ENCODE data around the gene DAND5.
"Not testable (repeated sequence)": the region's sequence is repeated elsewhere in the genome, so short reads cannot be mapped to it uniquely, and the experiment has no call there.

Gene DAND5

DNA sequence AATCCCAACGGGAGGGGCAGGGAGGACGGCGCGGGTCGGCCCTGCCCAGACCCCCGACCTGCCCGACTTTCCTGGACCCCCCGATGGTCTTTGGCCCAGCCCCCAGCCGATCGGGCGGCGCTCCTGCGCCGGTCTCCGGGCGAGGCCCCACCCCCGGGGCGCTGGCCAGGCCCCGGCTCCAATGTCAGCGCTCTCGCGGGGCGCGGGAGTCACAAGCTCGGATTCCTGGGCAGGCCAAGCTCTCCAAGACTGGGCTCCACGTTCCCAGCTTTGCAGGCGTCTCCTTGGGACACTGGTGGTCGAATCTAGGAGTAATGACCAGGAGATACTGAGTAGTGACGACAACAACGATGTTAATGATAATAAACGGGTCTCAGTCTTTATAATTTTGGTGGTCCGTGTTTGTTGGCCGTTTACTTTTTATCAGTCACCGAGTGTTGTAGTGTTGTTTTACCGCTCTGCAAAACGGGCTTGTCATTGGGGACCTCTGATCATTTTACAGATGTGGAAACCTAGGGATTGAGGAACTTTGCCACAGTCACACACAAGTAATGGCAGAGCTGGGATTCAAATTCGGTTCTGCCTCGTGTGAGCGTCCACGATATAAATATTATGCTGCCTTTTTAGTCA lies 23.2 kb upstream of the DAND5 start:
- TF ChIP-seq, protein P1, sequence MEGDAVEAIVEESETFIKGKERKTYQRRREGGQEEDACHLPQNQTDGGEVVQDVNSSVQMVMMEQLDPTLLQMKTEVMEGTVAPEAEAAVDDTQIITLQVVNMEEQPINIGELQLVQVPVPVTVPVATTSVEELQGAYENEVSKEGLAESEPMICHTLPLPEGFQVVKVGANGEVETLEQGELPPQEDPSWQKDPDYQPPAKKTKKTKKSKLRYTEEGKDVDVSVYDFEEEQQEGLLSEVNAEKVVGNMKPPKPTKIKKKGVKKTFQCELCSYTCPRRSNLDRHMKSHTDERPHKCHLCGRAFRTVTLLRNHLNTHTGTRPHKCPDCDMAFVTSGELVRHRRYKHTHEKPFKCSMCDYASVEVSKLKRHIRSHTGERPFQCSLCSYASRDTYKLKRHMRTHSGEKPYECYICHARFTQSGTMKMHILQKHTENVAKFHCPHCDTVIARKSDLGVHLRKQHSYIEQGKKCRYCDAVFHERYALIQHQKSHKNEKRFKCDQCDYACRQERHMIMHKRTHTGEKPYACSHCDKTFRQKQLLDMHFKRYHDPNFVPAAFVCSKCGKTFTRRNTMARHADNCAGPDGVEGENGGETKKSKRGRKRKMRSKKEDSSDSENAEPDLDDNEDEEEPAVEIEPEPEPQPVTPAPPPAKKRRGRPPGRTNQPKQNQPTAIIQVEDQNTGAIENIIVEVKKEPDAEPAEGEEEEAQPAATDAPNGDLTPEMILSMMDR (IDR thresholded peaks at IDR 0.05; ENCODE audit: insufficient read depth, low read depth, low read length, missing control alignments): no peak
- DNase-seq (ENCODE audit: low read depth): peak; percentile 82
- H3K4me3 ChIP-seq (ENCODE audit: low read depth, low read length): peak overlapping the region; percentile 86

DNA sequence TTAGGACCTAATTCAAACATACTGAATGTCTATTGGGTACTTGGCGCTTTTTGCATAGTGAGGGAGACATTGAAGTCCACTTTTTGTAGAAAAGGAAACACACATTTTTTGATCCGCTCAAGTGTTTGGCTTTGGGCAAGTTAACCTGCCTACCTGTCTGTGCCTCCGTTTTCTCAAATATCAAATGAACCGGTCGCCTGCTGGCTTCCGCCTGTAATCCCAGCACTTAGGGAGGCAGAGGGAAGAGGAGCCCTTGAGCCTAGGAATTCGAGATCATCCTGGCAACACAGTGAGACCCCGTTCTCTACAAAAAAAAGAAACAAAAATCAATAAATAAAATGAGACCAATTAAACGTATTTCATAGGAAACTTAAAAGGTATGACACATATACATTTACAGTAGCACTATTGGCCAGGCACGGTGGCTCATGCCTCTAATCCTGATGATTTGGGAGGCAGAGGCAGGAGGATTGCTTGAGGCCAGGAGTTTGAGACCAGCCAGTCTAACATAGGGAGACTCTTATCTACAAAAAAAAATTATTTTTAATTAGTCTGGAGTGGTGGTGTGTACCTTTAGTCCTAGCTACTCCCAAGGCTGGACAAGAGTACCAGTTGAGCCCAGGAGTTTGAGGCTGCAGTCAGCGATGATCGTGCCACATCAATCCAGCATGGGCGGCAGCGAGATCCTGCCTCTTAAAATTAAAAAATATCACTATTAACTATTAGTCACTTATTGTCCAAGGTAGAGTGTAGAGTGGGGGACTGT lies 22.5 kb upstream of the DAND5 start:
- TF ChIP-seq, protein P1 (IDR thresholded peaks at IDR 0.05; ENCODE audit: insufficient read depth, low read depth, low read length, missing control alignments): no peak
- no peak for DNase-seq (ENCODE audit: low read depth)
- H3K4me3 ChIP-seq (ENCODE audit: low read depth, low read length): peak overlapping the region; percentile 86

DNA sequence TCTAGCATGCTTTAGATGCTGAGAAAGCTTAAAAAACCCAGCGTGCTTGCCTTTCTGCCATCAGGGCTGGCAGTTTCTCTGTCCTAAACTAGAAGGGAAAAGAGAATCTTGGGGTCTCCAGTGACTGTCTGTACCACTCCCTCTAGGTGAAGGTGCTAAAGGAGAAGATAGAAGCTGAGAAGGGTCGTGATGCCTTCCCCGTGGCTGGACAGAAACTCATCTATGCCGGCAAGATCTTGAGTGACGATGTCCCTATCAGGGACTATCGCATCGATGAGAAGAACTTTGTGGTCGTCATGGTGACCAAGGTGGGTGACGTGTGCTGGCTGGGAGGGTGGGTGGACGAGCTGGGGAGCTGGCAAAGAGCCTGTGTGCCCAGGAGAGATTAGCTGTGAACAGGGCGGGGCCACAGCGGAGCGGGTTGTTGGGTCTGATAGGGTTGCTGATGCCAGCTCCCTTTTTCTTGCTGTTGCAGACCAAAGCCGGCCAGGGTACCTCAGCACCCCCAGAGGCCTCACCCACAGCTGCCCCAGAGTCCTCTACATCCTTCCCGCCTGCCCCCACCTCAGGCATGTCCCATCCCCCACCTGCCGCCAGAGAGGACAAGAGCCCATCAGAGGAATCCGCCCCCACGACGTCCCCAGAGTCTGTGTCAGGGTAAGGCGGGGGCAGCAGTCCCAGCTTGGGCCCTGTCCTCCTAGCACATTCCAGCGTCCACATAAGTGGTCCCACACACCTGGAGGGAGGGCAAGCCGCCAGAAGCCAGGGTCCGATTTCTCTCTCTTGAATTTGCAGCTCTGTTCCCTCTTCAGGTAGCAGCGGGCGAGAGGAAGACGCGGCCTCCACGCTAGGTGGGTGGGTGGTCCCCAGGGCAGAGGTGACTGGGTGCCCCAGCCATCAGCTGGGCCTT lies 21.4 kb upstream of the DAND5 start:
- H3K4me3 ChIP-seq (ENCODE audit: low read depth, low read length): no peak overlapping the region
- TF ChIP-seq, protein P1 (IDR thresholded peaks at IDR 0.05; ENCODE audit: insufficient read depth, low read depth, low read length, missing control alignments): no peak
- no peak for DNase-seq (ENCODE audit: low read depth)

DNA sequence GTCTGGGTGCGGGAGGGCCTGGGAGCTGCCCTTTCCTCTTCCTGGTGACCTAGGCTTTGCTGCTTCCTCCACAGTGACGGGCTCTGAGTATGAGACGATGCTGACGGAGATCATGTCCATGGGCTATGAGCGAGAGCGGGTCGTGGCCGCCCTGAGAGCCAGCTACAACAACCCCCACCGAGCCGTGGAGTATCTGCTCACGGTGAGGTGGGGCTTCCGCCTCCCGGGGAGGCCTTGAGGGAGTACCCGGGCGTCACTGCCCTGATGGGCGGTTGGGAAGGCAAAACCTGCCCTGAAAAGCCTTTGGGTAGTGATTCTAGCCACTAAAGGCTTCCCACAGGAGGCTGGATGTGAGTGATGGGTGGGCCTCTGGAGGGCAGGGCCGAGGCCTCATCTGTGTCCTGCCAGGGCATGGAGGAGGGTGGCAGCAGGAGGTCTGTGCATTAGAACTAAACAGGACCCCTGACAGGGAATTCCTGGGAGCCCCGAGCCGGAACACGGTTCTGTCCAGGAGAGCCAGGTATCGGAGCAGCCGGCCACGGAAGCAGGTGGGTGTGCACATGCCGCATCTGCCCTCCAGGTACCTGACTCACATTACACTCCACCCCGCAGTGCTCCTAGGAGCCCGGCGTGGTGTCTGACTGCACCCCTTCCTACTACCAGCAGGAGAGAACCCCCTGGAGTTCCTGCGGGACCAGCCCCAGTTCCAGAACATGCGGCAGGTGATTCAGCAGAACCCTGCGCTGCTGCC lies 20.6 kb upstream of the DAND5 start:
- TF ChIP-seq, protein P1 (IDR thresholded peaks at IDR 0.05; ENCODE audit: insufficient read depth, low read depth, low read length, missing control alignments): no peak

DNA sequence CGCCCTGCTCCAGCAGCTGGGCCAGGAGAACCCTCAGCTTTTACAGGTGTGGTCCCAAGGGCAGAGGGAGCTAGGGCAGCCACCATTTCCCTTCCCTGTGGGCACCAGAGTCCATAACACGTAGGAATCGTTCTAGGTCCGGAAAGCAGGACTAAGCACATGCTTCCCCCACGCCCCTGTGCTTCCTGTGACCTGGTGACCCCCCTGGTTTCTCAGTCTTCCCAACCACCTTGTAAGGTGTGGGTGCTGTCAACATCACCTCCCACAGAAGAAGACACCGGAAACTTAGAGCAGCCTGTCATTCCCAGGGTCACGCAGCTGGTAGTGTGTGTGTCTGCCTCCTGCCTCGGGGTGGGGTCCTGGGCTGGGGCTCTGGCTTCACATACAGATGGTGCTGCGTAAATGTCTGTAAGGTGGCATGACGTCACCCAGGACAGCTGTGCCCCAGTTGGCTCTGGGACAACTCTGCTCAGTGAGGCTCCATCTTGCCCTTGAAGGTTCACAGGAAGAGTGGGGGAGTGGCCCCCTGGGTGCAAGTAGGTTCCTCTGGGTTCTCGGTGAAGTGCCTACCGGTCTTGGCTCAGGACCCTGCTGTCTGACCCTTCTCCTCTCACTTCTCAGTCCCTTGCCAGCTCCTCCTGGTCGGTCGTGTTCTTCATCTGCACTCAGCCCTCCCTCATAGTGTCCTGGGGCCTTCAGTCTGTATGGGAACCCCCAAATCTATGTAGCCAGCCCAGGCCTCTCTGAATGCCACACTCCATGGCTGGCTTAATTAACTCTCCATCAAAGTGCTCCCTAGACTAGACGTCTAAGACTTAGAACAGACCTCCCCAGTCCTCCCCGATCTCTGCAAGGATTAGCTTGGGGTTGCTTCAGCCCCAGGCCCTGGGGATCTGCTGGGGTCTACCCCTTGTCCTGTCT lies 19.8 kb upstream of the DAND5 start:
- H3K4me3 ChIP-seq (ENCODE audit: low read depth, low read length): no peak overlapping the region
- TF ChIP-seq, protein P1 (IDR thresholded peaks at IDR 0.05; ENCODE audit: insufficient read depth, low read depth, low read length, missing control alignments): no peak
- DNase-seq (ENCODE audit: low read depth): no peak

More for the DNA sequence above, 20.6 kb upstream of the DAND5 start:
- no peak overlapping the region for H3K4me3 ChIP-seq (ENCODE audit: low read depth, low read length)
- no peak for DNase-seq (ENCODE audit: low read depth)

DNA sequence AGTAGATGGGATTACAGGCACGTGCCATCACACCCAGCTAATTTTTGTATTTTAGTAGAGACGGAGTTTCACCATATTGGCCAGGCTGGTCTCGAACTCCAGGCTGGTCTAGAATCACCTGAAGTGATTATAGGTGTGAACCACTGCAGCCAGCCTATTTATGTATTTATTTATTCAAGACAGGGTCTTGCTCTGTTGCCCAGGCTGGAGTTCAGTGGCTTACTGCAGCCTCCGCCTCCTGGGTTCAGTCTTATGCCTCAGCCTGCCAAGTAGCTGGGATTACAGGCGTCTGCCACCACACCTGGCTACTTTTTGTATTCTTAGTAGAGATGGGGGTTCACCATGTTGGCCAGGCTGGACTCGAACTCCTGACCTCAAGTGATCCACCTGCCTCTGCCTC lies 17.3 kb upstream of the DAND5 start:
- not testable (repeated sequence) for DNase-seq (ENCODE audit: low read depth); H3K4me3 ChIP-seq (ENCODE audit: low read depth, low read length)

Measured in GM12865 (cell line).